Measurements from ENCODE around the gene HGD.

DNA sequence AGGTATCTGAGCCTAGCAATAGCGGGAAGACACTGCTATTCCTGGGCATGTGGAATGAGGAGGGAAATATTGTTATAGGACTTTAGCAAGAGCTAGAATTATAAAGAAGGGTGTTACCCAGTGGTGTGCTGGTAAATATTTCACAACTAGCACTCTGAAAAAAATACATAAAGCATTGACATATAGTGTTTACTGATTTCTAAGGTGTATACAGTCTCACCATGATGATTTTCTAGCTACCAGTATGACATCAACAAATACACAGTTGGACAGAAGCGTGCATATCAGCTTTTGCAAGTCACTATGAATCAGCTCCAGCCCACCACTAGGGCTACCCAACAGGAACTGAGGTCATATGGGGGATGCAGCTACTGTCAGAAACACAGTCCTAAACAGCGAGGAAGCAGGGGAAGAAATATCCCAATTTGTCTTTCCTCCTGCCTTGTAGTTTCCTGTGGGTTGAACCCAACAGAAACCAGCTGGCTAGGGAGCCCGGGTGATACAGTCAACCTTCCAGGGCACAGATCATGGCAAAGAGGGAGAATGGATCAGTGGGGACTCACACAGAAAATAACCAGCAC is 39.6 kb downstream of the HGD start:
- TF ChIP-seq, protein P1, sequence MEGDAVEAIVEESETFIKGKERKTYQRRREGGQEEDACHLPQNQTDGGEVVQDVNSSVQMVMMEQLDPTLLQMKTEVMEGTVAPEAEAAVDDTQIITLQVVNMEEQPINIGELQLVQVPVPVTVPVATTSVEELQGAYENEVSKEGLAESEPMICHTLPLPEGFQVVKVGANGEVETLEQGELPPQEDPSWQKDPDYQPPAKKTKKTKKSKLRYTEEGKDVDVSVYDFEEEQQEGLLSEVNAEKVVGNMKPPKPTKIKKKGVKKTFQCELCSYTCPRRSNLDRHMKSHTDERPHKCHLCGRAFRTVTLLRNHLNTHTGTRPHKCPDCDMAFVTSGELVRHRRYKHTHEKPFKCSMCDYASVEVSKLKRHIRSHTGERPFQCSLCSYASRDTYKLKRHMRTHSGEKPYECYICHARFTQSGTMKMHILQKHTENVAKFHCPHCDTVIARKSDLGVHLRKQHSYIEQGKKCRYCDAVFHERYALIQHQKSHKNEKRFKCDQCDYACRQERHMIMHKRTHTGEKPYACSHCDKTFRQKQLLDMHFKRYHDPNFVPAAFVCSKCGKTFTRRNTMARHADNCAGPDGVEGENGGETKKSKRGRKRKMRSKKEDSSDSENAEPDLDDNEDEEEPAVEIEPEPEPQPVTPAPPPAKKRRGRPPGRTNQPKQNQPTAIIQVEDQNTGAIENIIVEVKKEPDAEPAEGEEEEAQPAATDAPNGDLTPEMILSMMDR (IDR thresholded peaks at IDR 0.05) = no peak
- no peak for TF ChIP-seq EP300 (IDR thresholded peaks at IDR 0.05)
- no peak for TF ChIP-seq POLR2AphosphoS5 (IDR thresholded peaks at IDR 0.05)
- TF ChIP-seq POLR2A (IDR thresholded peaks at IDR 0.05) = no peak
